Kasumi-1 (cell line): ENCODE data around the gene ERBB3.
"Not testable (repeated sequence)": the region's sequence is repeated elsewhere in the genome, so short reads cannot be mapped to it uniquely, and the experiment has no call there.

Experiments used
- DNase-seq, 2 experiments: peaks; one replicate each; lab custom pipeline; 2025; lab: John Stamatoyannopoulos, UW

Gene ERBB3

DNA sequence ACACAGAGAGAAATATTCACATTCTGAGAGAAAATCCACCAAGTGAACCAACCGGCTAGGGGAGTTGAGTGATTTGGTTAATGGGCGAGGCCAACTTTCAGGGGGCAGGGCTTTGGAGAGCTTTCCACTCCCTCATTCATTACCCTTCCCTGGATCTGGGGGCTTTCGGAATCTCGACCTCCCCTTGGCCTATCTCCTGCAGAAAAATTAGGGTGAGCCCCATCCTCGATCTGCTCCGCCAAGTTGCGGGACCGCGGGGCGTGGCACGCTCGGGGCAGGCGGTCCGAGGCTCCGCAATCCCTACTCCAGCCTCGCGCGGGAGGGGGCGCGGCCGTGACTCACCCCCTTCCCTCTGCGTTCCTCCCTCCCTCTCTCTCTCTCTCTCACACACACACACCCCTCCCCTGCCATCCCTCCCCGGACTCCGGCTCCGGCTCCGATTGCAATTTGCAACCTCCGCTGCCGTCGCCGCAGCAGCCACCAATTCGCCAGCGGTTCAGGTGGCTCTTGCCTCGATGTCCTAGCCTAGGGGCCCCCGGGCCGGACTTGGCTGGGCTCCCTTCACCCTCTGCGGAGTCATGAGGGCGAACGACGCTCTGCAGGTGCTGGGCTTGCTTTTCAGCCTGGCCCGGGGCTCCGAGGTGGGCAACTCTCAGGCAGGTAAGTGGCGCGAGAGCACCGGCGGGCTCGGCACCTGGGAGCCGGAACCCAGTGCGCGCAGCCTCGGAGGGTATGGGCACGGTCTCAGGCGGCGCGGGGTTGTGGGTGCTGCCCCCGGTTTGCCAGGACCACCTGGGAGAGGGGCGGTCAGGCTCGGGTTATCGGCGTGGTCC, at the start of gene ERBB3:
Gene ERBB3, plus strand, starts transcription at position 443 of the 833 bp plus-strand sequence. Its CDS starts 136 bp downstream, at position 579.
- peak; percentile 36 to 52 for DNase-seq

DNA sequence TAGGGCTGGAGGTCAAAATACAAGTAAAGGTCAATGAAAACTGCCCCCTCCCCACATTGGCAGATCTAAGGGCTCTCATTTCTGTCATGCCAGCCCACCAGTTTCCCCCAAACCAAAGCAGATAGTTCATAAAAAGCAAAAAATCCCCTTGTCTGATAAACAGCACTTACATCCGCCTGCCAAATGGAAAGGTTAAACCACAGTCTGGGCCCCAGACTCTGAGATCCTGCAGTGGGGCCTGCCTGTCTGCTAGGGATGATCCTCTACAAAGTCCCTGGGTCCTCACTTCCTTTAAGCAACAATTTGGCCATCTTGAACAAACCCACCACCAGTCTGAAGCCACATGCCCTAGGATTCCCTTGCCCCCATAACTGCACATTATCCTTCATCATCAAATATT, 48.0 kb upstream of the ERBB3 start:
- no peak for DNase-seq

DNA sequence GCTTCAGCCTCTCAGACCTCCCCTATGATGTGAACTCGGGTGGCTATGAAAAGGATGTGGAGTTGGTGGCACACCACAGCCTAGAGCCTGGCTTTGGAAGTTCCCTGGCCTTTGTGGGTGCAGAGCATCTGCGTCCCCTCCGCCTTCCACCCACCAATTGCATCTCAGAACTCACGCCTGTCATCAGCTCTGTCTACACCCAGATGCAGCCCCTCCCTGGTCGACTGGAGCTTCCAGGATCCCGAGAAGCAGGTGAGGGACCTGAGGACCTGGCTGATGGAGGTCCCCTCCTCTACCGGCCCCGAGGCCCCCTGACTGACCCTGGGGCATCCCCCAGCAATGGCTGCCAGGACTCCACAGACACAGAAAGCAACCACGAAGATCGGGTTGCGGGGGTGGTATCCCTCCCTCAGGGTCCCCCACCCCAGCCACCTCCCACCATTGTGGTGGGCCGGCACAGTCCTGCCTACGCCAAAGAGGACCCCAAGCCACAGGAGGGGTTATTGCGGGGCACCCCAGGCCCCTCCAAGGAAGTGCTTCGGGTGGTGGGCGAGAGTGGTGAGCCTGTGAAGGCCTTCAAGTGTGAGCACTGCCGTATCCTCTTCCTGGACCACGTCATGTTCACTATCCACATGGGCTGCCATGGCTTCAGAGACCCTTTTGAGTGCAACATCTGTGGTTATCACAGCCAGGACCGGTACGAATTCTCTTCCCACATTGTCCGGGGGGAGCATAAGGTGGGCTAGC, 45.2 kb upstream of the ERBB3 start:
- no peak for DNase-seq

DNA sequence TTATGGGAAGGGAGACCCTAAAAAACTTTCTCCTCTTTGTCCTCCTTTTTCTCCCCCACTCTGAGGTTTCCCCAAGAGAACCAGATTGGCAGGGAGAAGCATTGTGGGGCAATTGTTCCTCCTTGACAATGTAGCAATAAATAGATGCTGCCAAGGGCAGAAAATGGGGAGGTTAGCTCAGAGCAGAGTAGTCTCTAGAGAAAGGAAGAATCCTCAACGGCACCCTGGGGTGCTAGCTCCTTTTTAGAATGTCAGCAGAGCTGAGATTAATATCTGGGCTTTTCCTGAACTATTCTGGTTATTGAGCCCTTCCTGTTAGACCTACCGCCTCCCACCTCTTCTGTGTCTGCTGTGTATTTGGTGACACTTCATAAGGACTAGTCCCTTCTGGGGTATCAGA, 42.8 kb upstream of the ERBB3 start:
- DNase-seq, result no peak

DNA sequence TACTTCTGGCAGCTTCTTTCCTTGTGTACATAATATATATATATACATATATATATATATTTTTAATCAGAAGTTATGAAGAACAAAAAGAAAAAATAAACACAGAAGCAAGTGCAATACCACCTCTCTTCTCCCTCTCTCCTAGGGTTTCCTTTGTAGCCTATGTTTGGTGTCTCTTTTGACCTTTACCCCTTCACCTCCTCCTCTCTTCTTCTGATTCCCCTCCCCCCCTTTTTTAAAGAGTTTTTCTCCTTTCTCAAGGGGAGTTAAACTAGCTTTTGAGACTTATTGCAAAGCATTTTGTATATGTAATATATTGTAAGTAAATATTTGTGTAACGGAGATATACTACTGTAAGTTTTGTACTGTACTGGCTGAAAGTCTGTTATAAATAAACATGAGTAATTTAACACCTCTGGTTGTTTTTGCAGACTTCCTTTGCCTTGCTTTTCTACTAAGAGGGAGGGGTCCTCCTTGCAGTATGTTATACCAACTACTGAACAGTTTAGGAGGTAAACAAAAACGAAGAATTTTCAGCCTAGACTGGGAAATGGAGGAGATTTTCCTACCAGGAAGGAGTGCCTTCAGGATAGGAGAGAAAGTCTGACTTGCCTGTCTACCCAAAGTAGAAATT, 41.8 kb upstream of the ERBB3 start:
- DNase-seq, result no peak

DNA sequence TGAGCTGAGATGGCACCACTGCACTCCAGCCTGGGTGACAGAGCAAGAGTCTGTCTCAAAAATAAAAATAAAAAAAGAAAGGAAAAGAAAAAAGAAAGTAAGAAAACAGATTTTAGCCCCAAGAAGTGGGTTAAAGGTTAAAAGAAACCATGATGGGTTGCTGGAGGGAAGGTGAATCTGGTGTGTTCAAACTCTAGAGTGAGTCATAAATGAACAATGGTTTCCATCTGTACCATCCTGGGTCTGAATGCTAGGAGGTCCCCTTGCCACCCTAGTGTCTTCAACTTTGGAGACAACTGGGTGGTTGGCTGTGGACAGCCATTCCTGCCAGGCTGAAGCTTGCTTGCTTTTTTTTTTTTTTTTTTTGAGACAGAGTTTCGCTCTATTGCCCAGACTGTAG, 39.8 kb upstream of the ERBB3 start:
- DNase-seq, result no peak

DNA sequence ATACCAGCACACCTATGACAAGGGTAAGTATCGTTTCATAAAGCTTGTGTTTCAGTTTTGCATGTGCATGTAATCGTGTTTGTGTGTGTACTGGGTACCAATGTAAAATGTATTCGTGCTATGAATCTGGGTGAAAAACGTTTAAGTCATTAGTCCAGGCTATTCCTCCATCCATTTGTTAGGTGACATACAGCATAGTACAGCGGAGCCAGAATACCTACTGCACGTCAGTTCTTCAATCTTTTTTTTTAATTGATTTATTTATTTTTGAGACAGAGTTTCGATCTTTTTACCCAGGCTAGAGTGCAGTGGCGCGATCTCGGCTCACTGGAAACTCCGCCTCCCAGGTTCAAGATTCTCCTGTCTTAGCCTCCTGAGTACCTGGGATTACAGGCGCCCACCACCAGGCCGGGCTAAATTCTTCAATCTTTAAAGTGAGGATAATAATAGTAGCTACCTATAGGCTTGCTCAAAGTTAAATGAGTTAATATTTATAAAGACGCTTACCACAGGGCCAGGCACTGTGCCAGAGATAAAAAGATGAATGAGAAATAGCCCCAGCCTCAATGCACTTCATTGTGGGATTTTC, 38.9 kb upstream of the ERBB3 start:
- no peak for DNase-seq

DNA sequence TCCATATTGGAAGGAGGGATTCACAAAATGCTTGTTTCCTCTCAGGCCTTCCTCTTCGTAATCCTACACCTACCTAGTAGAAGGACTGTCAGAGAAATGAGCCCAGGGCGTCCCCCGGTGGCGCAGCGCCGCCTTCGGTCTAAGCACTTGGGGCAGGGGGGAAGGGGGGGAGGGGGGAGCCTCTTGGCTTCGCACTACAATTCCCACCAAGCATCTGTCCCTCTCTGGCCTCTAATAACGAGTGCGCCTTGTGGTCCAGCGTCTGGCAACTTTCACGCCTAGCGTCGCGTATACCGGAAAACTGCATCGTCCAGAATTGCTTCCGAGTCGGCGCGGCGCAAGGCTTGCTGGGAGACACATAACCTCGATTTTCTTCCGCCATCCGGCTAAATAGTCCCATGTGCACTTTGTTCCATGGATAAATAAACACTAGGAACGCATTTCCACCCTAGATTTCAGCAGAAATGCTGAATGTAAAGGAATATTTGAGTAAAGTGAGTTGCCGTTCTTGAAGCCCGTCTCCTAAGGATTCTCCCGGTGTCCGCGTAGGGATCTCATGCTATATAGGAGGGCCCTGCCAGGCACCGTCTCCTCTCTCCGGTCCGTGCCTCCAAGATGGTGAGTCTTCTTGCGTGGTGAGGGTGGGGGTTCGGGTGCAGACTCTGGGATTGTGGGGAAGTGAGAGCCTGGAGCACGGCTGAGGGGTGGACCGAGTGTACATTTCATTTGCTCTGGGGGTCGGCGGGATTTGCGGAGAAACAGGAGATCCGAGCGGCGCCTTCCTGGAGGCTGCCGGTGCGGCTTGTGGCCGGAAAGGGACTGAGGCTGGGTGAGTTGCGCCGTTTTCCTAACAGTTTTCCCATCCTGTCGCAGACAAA, 38.2 kb upstream of the ERBB3 start, which contains the start of gene RPS26:
Gene RPS26, plus strand, starts transcription at position 367 of the 878 bp plus-strand sequence. Its CDS starts 249 bp downstream, at position 616.
- peak; percentile 99 for DNase-seq

DNA sequence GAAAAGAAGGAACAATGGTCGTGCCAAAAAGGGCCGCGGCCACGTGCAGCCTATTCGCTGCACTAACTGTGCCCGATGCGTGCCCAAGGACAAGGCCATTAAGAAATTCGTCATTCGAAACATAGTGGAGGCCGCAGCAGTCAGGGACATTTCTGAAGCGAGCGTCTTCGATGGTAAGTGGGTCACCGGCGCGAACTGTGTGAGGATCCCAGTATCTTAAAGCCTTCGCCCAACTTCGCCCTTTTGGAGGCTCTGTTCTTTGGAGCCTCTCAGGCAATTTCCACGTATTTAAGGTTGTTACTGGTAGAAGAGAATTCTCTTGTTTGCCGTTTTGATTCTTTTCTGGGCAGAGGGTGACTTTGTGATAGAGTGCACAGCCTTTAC, 37.5 kb upstream of the ERBB3 start:
- not testable (repeated sequence) for DNase-seq

DNA sequence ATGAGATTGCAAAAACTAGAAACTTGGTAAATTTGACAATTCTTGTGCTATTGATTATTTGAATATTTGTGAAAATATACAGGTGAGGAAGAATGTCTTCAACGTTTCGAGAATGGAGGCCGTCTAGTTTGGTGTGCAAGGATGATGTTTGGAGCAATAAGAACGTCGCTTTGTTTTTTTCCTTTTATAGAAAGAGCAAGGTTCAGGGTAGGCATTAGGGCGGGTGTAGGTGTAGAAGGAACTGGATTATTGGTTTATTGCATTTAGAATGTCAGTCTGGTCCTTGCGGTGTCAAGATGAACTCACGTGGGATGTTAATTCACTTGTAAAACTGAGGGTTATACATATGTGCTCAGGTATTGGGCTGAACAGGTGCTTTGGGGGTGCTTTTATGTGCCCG, 37.1 kb upstream of the ERBB3 start:
- no peak for DNase-seq

DNA sequence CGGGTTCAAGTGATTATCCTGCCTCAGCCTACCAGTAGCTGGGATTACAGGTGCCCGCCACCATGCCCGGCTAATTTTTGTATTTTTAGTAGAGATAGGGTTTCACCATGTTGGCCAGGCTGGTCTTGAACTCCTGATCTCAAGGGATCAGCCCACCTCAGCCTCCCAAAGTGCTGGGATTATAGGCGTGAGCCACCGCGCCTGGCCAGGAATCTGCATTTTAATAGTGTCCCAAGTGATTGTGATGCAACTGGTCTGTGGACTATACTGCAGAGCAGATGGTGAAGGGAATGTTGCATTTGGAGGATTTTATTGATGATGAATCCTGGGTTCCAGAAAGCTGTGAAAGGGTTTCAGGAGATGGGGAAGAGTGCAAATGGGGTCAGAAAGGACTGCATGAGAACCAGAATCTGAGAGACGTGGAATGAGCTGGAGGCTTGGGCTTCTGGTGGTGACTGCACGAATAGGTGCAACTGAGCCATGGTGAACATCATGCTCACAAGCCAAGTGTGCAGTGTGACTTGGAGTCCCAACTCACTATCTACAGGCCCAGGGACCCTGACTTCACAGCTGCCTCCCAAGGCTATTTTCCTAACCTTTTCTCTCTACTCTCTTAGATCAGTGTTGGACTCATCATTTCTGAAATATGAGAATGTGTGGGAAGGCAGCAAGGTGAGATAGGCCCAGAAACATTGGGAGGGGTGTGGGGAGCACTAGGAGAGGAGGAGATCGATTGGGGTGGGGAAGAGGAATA, 33.8 kb upstream of the ERBB3 start:
- no peak for DNase-seq

DNA sequence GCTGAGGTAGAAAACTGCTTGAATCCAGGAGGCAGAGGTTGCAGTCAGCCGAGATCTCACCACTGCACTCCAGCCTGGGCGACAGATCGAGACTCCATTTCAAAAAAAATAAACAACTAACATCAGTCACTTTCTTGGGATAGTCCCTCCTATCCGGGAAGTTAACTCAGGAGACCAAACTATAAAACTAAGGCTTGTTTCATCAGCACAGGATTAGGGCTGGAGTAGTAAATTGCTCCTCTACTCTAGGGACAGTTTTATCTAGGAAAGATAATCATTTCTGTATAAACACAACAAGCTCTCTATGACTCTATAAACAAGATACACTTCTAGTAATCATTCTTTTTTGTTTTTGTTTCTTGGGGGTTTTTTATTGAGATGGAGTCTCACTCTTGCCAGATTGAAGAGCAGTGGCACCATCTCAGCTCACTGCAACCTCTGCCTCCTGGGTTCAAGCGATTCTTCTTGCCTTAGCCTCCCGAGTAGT, 26.5 kb upstream of the ERBB3 start:
- no peak for DNase-seq

DNA sequence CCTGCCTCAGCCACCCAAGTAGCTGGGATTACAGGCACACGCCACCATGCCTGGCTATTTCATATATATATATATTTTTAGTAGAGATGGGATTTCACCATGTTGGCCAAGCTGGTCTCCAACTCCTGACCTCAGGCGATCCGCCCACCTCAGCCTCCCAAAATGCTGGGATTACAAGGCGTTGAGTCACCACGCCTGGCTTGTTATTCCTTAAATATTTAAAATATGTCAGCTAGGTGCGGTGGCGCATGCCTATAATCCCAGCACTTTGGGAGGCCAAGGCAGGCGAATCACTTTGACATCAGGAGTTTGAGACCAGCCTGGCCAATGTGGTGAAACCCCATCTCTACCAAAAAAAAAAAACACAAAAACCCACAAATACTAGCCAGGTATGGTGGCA, 20.0 kb upstream of the ERBB3 start:
- not testable (repeated sequence) for DNase-seq

DNA sequence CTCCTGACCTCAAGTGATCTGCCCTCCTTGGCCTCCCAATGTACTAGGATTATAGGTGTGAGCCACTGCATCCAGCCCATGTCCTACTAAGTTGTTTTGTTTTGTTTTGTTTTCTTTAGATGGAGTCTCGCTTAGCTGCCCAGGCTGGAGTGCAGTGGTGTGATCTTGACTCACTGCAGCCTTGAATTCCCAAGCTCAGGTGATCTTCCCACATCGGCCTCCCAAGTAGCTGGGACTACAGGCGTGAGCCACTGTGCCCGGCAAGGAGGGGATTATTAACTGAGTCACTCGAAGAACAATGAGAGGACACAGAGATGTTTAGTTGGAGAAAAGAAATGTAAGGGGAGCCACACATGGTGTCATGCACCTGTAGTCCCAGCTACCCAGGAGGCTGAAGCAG, 18.0 kb upstream of the ERBB3 start:
- no peak for DNase-seq

DNA sequence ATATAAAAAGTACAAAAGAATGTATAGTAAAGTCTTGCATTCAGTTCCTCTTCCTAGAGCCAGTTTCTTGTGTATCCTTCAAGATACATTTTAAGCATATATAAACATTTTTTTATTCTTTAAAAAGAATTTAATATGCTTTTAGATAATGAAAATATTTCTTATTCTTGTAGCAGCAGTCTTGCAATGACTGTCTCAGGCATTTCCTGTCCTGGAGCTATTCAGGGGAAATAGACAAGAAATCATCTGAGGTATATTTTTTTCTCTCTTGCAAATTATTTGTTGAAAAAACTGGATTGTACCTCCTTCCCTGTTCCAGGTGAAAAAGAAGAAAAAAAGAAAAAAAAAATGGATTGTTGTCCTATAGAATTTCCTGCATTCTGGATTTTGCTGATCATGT, 17.0 kb upstream of the ERBB3 start:
- DNase-seq, result no peak

DNA sequence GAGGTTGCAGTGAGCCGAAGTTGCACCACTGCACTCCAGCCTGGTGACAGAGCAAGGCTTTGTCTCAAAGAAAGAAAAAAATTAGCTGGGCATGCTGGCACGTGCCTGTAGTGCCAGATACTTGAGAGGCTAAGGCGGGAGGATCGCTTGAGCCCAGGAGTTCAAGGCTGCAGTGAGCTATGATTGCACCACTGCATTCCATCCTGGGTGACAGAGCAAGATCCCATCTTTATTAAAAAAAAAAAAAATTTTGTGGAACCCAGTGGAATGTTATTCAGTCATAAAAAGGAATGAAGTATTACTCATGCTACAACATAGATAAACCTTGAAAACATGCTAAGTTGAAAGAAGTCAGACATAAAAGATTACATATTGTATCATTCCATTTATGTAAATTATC, 8.3 kb upstream of the ERBB3 start:
- no peak for DNase-seq

DNA sequence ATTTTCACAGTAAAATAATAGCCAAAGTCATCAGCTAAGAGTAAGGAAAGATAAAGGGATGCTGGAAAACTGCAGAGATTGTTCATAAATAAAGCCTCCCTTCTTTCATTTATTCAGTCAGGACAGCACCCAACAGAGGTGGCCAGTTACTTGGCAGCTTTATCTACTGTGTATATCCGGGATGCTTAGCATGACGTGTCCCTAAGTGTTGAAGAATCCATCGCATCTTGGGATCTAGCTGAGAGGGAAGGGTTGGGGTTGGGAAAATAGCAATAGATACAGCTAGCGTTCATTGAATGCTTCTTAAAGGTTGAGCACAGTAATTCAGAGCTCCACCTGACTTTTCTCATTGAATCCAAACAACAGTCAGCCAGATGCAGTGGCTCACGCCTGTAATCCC, 5.6 kb upstream of the ERBB3 start:
- DNase-seq, result no peak

DNA sequence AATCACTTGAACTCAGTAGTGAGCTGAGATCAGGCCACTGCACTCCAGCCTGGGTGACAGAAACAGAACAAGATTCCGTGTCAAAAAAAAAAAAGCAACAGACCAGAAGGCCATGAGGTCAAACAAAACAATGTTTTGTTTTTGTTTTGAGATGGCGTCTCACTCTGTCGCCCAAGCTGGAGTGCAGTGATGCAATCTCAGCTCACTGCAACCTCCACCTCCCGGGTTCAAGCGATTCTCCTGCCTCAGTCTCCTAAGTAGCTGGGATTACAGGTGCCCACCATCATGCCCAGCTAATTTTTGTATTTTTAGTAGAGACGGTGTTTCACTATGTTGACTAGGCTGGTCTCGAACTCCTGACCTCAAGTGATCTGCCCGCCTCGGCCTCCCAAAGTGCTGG, 2.0 kb upstream of the ERBB3 start:
- not testable (repeated sequence) for DNase-seq

DNA sequence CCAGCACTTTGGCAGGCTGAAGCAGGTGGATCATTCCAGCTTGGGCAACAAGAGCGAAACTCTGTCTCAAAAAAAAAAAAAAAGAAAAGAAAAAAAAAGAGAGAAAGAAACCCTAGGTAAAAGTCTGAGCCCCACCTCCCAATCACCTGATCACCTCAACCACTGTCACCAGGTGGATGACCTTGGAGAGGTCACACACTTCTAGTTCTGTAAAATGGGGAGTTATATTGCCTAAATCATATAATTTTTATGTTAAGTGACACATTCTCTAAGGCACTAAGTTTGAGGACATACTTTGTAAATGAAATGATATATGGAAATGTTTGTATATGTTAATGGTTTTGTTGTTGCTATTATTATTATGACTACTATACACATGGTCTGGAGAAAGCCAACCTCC, 1.5 kb upstream of the ERBB3 start:
- no peak for DNase-seq

DNA sequence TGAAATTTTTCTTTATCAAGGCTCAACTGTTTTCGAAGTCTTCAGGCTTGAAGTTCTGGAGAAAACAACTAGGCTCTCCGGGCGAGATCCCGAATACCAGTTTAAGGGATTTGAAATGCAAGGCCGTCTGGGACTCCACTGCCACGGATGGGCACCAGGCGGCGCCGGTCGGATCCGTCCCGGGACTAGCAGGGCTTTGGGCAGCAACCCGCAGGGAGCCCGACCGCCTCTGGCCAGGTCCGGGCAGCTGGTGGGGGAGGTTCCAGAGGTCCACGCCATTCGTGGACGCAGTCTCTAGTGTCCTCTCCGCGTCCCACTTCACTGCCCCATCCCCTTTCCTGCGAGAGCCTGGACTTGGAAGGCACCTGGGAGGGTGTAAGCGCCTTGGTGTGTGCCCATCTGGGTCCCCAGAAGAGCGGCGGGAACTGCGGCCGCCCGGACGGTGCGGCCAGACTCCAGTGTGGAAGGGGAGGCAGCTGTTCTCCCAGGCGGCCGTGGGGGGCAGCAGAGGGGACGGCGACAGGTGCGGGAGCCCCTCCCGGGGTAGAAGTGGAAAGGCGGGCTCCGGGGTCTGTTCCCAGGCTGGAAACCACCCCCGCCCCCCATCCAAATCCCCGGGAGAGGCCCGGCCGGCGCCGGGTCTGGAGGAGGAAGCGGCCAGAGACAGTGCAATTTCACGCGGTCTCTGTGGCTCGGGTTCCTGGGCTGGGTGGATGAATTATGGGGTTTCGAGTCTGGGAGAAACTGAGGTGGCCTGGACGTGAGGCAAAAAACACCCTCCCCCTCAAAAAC, 838 bp upstream of the ERBB3 start:
- DNase-seq, result peak; percentile 49 to 53
